Retina (tissue), 1 donor: ENCODE results near the gene EFNB2.
A peak's percentile ranks its signal among the peaks of the same experiment; 100 is the strongest.

Experiments
- DNase-seq: peaks from one replicate; pipeline ENCODE4 v3.0.0-alpha.2; 2016

The EFNB2 gene, protein sequence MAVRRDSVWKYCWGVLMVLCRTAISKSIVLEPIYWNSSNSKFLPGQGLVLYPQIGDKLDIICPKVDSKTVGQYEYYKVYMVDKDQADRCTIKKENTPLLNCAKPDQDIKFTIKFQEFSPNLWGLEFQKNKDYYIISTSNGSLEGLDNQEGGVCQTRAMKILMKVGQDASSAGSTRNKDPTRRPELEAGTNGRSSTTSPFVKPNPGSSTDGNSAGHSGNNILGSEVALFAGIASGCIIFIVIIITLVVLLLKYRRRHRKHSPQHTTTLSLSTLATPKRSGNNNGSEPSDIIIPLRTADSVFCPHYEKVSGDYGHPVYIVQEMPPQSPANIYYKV

GRCh38 chr13:106535552-106536243 is at the start of gene EFNB2:
EFNB2 (minus strand) TSS chr13:106535662; CDS start chr13:106534964, 698 bp downstream.
- DNase-seq = peak; percentile 97

DNA sequence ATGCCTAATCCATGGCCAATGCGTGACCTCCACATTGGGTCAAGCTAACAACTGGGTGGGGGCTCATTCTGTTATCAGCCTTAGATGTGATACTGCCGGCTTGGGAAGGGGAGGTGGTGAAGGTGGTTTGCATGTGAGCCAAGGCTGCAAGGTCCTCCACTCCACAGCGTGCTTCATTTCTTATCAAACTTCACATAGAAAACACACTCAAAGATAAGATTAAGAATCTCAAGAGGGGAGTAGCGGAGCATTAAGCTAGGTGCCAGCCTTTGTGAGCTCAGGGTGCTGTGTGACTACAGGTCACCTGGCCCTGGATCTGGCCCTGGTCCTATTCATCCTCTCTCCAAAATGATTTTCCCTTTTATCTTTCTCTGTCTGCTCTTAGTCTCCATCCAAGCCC is 45.8 kb upstream of the EFNB2 start:
- no peak for DNase-seq

DNA sequence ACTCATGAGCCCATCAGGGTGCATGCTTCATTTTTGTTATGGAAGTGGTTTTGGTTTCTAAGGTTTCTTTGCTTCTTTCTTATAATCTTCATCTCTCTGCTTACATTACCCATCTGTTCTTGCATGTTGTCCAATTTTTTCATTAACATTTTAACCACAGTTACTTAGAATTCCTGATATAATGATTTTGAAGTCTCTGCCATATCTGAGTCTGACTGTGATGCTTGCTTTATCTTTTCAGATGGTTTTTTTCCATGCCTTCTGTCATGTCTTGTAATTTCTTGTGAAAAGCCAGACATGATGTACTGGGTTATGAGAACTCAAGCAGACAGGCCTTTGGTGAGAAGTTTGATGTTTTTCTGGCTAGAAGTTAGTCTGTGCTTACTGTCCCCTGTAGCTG is 40.4 kb upstream of the EFNB2 start:
- DNase-seq = no peak

DNA sequence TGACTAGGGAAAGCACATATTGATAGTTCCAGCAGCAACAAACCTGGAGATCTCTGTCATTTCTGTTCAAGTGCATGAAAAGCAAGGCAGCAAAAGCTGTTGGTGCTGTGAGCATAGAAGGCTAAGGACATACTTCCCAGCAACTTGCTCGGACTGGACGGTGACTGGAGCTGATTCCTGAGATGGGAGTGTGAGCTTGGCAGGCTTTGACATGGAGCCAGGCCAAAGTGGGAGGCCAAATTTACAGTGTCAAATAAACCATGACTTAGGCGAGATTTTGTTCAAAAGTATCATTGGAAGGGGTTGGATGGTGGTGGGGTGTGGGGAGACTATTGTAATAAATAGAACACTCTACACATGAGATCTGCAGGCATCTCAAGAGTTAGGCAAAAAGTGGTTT is 38.4 kb upstream of the EFNB2 start:
- no peak for DNase-seq

DNA sequence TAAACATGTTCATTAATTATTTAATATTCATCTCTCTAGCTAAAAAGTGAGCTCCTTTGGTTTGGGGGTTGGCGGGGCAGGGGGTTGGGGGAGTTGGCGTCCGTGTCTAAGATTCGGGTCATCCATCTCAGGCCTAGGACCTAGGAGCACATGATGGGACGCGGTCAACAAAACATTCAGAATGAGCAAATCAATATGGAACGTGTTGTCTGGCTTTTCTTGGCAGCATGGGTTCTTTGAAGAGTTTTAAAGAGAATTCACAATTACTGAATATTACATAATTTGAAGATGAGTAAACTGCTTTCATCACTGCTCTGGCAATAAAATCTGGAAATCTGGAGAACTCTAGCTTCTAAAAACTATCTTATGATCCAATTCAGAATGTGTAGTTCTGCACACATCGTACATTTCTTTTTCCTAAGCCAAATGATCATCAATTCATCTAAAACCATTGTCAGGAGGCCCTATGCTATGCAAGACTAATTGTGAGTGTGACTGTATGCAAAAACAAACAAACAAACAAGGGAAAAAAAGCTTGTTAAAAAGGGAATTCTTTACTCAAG is 37.9 kb upstream of the EFNB2 start:
- no peak for DNase-seq

DNA sequence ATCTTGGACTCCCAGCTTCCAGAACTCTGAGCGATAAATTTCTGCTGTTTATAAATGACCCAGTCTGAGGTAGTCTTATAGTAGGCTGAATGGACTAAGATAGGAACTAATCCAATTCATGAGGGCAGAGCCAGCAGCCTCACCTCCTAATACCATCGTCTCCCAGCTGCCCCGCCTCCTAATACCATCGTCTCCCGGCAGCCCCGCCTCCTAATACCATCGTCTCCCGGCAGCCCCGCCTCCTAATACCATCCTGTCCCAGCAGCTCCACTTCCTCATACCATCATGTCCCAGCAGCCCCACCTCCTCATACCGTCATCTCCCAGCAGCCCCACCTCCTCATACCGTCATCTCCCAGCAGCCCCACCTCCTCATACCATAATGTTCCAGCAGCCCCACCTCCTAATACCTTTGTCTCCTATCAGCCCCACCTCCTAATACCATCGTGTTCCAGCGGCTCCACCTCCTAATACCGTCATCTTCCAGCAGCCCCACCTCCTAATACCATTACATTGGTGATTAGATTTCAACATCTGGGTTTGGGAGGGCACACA is 34.9 kb upstream of the EFNB2 start:
- no peak for DNase-seq

DNA sequence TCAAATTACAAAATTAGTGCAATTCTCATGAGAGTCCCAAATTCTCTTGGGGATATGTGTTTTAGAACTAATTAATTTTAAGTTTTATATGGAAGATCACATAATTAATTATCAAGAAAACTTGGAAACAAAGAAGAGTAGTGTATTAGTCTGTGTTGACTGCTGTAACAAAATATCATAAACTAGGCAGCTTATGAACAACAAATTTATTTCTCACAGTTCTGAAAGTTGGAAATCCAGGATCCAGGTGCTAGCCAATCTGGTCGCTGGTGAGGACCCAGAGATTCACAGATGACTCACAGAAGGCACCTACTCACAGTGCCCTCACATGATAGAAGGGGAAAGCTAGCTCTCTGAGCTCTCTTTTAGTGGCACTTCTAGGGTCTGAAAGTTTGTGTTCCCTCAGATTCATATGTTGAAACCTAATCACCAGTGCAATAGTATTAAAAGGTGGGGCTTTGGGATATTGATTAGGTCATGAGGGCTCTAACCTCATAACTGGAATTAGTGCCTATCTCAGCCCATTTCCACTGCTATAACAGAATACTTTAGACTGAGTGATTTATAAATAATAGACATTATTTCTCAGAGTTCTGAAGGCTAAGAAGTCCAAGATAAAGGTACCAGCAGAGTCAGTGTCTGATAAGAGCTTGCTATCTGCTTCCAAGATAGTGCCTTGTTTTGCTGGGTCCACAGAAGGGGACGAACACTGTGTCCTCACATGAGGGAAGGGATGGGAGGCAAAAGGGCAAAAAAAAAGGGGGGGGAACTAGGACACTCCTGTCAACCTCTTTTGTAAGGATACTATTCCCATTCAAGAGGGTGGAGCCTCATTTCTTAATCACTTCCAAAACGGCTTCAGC is 34.0 kb upstream of the EFNB2 start:
- no peak for DNase-seq

GRCh38 chr13:106568299-106569003 is 33.0 kb upstream of the EFNB2 start:
- DNase-seq = no peak

DNA sequence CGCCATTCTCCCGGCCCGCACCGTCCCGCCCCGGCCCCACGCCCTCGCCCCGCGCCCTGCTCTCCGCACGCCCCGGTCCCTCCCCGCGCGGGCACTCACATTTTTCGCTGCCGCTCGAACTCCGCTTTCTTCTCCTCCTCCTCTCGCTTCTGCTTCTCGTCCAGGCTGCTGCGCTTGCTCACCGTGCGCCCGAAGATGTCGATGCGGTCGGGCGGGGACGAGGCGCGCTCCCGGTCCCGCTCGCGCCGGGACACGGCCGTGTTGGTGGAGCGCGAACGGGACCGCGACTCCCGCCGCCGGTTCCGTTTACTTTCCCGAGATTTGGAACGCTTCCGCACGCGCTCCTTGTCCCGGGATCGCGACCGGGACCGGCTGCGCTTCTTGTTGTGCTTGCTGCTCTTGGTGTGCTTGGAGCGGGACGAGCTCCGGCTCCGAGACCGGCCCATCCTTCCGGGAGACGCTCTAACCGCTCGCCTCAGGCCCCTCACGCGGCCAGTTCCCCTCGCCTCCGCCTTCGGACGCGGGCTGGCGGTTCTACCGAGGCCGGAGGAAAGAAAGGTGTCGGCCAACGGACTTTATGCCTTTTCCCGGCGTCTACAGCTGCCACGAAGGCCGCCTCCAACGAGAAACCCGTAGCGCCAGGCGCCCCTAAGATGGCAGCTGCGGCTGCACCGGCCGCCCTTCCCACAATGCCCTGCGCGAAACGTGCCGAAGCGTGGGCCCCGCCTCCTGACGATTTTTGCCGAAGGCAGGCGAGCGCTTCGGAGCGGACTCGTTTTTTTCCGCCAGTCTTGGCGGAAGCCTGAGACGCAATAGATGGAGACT is 32.2 kb upstream of the EFNB2 start, which contains the start of gene ARGLU1:
Gene ARGLU1 (minus strand): TSS at position 664 of the 825 bp plus-strand sequence. CDS start 218 bp downstream, at position 446.
- peak; percentile 99 for DNase-seq

DNA sequence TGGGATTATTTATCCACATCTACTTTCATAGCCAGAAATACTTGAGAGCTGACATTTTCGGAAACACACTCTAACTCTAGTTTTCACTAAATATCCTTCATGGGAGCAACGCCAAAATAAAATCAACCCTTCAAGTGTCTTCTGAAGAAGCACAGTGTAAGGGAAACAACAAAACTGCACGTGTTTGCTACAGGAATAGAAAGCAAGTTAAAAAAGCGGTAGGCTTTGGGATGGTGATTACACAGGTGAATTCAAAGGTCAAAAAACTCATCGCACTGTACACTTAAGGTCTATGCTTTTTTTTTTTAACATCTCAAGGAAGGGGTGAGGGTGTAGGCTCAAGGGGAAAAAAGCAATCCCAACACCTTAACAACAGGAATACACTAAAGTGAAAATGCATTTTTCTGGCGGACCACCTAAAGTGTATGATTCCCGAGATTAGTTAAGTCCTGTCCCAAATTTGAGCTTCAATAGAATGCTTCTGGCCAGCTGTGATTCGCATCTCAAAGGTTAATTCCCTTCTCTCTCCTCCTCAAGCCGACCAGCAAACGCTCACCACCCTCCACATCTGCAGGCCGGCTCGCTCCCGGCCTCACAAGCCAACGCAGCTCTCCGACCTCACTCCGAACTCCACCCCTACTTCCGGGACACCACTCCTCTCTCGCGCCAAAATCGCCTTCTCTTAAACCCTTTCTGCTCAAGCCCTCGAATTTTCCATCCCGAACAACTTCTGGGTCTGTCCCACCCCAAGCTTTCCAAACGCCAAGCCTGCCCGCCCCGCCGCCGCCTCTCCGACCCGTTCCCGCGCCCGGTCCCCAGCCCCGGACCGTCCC is 31.4 kb upstream of the EFNB2 start:
- DNase-seq = peak; percentile 69

DNA sequence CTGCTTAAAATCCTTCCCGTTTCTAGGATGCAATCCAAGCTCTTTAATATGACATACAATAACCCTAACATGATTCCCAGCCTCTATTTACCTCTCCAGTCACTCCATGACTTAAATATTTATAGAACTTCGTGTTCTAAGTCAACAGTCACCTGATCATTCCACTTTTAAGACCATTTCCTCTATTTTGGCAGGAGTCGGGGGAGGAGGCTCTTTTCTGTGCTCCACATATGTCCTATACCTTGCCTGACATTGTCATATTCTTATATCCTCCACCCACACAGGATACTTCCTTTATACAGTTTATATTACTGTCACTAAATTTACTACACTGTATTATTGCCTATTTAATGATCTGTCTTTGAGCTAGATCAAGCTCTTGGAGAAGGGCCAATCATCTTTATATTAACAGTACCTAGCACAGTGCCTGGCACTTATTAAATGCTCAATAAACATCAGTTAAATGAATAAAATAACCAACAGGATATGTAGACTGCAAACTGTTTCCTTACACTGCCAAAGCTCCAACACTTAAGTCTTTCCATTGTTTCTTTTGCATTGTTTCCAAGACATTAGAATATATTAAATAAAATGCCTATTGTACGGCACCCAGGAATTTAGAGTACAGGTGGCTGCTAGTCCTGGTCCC is 29.8 kb upstream of the EFNB2 start:
- no peak for DNase-seq

DNA sequence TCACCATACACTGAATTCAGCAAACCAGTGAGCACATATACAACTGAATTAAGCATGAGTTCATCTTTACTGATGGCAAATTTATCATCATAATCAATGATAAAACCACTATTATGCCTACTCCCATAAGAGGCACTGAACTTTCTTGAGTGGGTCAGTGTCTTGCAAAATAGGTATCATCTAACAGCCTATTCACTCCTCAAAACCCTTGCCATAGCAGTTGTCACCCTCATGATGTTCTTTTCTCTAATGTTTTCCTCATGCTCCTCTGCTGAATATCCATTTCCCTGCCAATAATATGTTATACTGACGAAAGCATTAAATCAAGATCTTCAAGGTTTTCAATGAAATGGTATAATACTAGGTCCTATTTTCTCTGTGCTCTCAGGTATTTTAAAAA is 26.8 kb upstream of the EFNB2 start:
- DNase-seq = no peak

GRCh38 chr13:106561551-106562170 is 26.2 kb upstream of the EFNB2 start:
- DNase-seq = no peak

DNA sequence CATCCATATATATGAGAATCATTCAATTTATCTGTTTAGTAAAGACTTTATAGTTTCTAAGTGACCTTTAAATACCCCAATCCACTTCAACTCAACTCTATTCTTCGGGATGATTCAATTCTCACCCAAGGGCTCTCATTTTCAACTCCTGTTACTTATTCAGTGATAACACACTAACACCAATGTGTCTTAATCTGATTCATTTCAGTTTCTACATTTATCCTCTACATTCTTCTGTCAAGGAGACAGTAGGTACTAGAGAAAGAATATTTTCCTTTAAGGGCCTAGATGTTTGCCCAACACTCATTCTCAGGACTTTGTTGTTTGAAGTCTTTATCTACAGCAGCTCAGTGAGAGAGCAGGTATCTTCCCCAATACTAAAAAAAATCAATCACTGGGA is 25.4 kb upstream of the EFNB2 start:
- no peak for DNase-seq

GRCh38 chr13:106558527-106558926 is 23.1 kb upstream of the EFNB2 start:
- no peak for DNase-seq

GRCh38 chr13:106555631-106556328 is 20.3 kb upstream of the EFNB2 start:
- DNase-seq = no peak

DNA sequence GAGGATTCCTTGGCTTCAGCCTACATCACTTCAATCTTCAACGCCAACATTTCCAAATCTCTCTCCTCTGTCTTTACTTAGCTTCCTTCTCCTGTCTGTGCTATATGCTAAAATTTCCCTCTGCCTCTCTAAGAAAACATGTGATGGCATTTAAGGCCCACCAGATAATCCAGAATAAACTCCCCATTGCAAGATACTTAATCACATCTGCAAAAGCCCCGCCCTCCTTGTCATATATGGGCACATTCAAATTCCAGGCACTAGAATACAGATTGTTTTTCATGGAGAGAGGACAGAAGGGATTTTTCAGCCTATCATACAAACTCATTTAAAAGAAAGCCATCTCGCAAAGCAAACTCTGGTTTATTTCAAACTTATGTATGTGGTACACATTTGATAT is 16.3 kb upstream of the EFNB2 start:
- DNase-seq = no peak

GRCh38 chr13:106551350-106551749 is 15.9 kb upstream of the EFNB2 start:
- no peak for DNase-seq
